Thyroid gland (tissue), 4 donors: ENCODE data around the gene FAM89B.

Experiments used
- CTCF ChIP-seq, 6 experiments: fragments of 200-600 bp in 3 of 6; fragments of 450-650 bp in 3 of 6; sonication (generic) in 3 of 6; IDR thresholded peaks; one replicate each; pipeline ENCODE4 v1.5.1; 2016 to 2019; ENCODE audit warnings: antibody characterized with exemption in 6 of 6, mild to moderate bottlenecking in 2 of 6, inconsistent platforms in 1 of 6, moderate library complexity in 1 of 6
- POLR2A ChIP-seq, 2 donors: fragments of 450-650 bp; IDR thresholded peaks; one replicate each; pipeline ENCODE4 v1.6.1; 2017; ENCODE audit warnings: antibody characterized with exemption in 2 of 2, mild to moderate bottlenecking in 2 of 2, moderate library complexity in 1 of 2

GRCh38 chr11:65591939-65592857, 19.9 kb downstream of the FAM89B start:
- TF ChIP-seq CTCF (IDR thresholded peaks at IDR 0.05) (peak in 3 of 6 experiments; percentile 12 to 47 (median 36)), POLR2A (IDR thresholded peaks at IDR 0.05) (no peak)
